Smooth muscle cell (in vitro differentiated cells): ENCODE measurements around the gene C12orf76. TPM values are rescaled to one million over a fixed set of nuclear protein-coding genes. Genes with fewer than 3 reads are reported as not detected.
"Not testable (repeated sequence)": the region's sequence is repeated elsewhere in the genome, so short reads cannot be mapped to it uniquely, and the experiment has no call there.

Experiments
- DNase-seq: peaks from one replicate; lab custom pipeline; 2025; ENCODE audit not compliant: unreplicated experiment; lab: John Stamatoyannopoulos, UW
- H2AFZ ChIP-seq: fragments of 200-600 bp; sonication (generic); 2 replicates; pipeline ENCODE4 v1.6.0; 2016; ENCODE audit warnings: antibody characterized with exemption, low read depth, mild to moderate bottlenecking
- H3F3A ChIP-seq: fragments of 200-600 bp; sonication (generic); 2 replicates; pipeline ENCODE4 v1.6.0; 2017; ENCODE audit warnings: antibody characterized with exemption, low read depth
- H3K27ac ChIP-seq: fragments of 200-600 bp; sonication (generic); 2 replicates; pipeline ENCODE4 v1.5.1; 2016; ENCODE audit warnings: low read depth, mild to moderate bottlenecking
- H3K27me3 ChIP-seq: fragments of 200-600 bp; sonication (generic); 2 replicates; pipeline ENCODE4 v1.6.1; 2016; ENCODE audit warnings: low read depth, mild to moderate bottlenecking
- H3K36me3 ChIP-seq: fragments of 200-600 bp; sonication (generic); 2 replicates; pipeline ENCODE4 v1.5.1; 2016; ENCODE audit warnings: low read depth
- H3K4me1 ChIP-seq: fragments of 200-600 bp; sonication (generic); 2 replicates; pipeline ENCODE4 v1.5.1; 2016; ENCODE audit warnings: low read depth
- H3K4me2 ChIP-seq: fragments of 200-600 bp; sonication (generic); 2 replicates; pipeline ENCODE4 v1.6.0; 2016; ENCODE audit warnings: mild to moderate bottlenecking
- H3K4me3 ChIP-seq: fragments of 200-600 bp; sonication (generic); 2 replicates; pipeline ENCODE4 v1.5.1; 2016; ENCODE audit warnings: mild to moderate bottlenecking
- H3K79me2 ChIP-seq: fragments of 200-600 bp; sonication (generic); 2 replicates; pipeline ENCODE4 v1.6.0; 2016; ENCODE audit warnings: low read depth, mild to moderate bottlenecking
- H3K9ac ChIP-seq: fragments of 200-600 bp; sonication (generic); 2 replicates; pipeline ENCODE4 v1.6.0; 2016; ENCODE audit warnings: low read depth
- H3K9me3 ChIP-seq: fragments of 200-600 bp; sonication (generic); replicated peaks from 2 replicates; pipeline ENCODE4 v1.5.1; 2016; ENCODE audit warnings: low read depth
- H4K20me1 ChIP-seq: fragments of 200-600 bp; sonication (generic); 2 replicates; pipeline ENCODE4 v1.6.0; 2016; ENCODE audit warnings: low read depth
- CTCF ChIP-seq: fragments of 200-600 bp; sonication (generic); IDR thresholded peaks from 2 replicates; pipeline ENCODE4 v1.5.1; 2017; ENCODE audit warnings: borderline replicate concordance, mild to moderate bottlenecking, antibody characterized with exemption; ENCODE audit not compliant: insufficient read depth, poor library complexity, severe bottlenecking
- WGBS: methylation state at CpG from one replicate; pipeline ENCODE4 v1.1.7; 2016; ENCODE audit warnings: low lambda C conversion rate; 5-methylcytosine and 5-hydroxymethylcytosine counted together
- polyA plus RNA-seq: library from polyadenylated mRNA; unstranded; fragments of >200 nt; fragmentation: Nextera tagmentation; extraction: Ambion mirVana; gene quantifications from 2 replicates; pipeline ENCODE4 v1.2.1, GENCODE V29; 2016
- total RNA-seq: library from RNA; depleted of rRNA; stranded (reverse); fragments of >200 nt; gene quantifications from 2 replicates; pipeline ENCODE4 v1.2.3, GENCODE V29; 2014

The C12orf76 gene
- total and polyA plus RNA-seq, 2 experiments from 2014 or later = 10.0 to 12.0 TPM

- H3F3A ChIP-seq = no peaks in the 10 kb centered on the region
- H3K4me2 ChIP-seq = no peak overlapping the region
- no peak overlapping the region for H3K27ac ChIP-seq
- 85% methylated on average over 8 of the region's 8 CpGs for WGBS
- no peak overlapping the region for H3K4me3 ChIP-seq
- no peaks in the 10 kb centered on the region for H3K4me1 ChIP-seq
- no peaks in the 10 kb centered on the region for H4K20me1 ChIP-seq
- DNase-seq = no peak
- no peak for TF ChIP-seq CTCF
- H3K9me3 ChIP-seq = no peaks in the 10 kb centered on the region
- no peak overlapping the region for H3K9ac ChIP-seq
- no peaks in the 10 kb centered on the region for H3K79me2 ChIP-seq
- H3K27me3 ChIP-seq = peaks cover 8% of the 10 kb centered on the region
- H2AFZ ChIP-seq = no peak overlapping the region
- H3K36me3 ChIP-seq = no peaks in the 10 kb centered on the region
Observed at GRCh38 chr12:110090266-110091135, 42.2 kb upstream of the C12orf76 start.

GRCh38 chr12:110088936-110089335, 40.6 kb upstream of the C12orf76 start:
- 82% methylated on average over 5 of the region's 5 CpGs for WGBS
- no peak for TF ChIP-seq CTCF
- H3K79me2 ChIP-seq = no peaks in the 10 kb centered on the region
- H3K27me3 ChIP-seq = peaks cover 8% of the 10 kb centered on the region
- H3F3A ChIP-seq = no peaks in the 10 kb centered on the region
- H3K27ac ChIP-seq = no peak overlapping the region
- no peak overlapping the region for H3K4me3 ChIP-seq
- no peak overlapping the region for H2AFZ ChIP-seq
- no peaks in the 10 kb centered on the region for H3K36me3 ChIP-seq
- H3K4me1 ChIP-seq = no peaks in the 10 kb centered on the region
- no peaks in the 10 kb centered on the region for H3K9me3 ChIP-seq
- H3K9ac ChIP-seq = no peak overlapping the region
- no peak for DNase-seq
- H4K20me1 ChIP-seq = no peaks in the 10 kb centered on the region
- H3K4me2 ChIP-seq = no peak overlapping the region

GRCh38 chr12:110088216-110088615, 39.9 kb upstream of the C12orf76 start:
- H3K4me1 ChIP-seq, H3K79me2 ChIP-seq, H3F3A ChIP-seq, DNase-seq, H3K4me3 ChIP-seq, H2AFZ ChIP-seq, H4K20me1 ChIP-seq, H3K9ac ChIP-seq, H3K27ac ChIP-seq, H3K9me3 ChIP-seq, H3K27me3 ChIP-seq, H3K4me2 ChIP-seq, H3K36me3 ChIP-seq: not testable (repeated sequence)
- 83% methylated on average over 6 of the region's 6 CpGs for WGBS

- no peak overlapping the region for H2AFZ ChIP-seq
- H3K4me2 ChIP-seq = no peak overlapping the region
- 92% methylated on average over 4 of the region's 4 CpGs for WGBS
- no peak for DNase-seq
- no peak for TF ChIP-seq CTCF
- H3K27ac ChIP-seq = no peak overlapping the region
- no peaks in the 10 kb centered on the region for H3F3A ChIP-seq
- H3K4me1 ChIP-seq = no peaks in the 10 kb centered on the region
- no peak overlapping the region for H3K4me3 ChIP-seq
- no peak overlapping the region for H3K9ac ChIP-seq
- H3K27me3 ChIP-seq = peaks cover 4% of the 10 kb centered on the region
- no peaks in the 10 kb centered on the region for H3K36me3 ChIP-seq
- H3K79me2 ChIP-seq = no peaks in the 10 kb centered on the region
- no peaks in the 10 kb centered on the region for H3K9me3 ChIP-seq
- no peaks in the 10 kb centered on the region for H4K20me1 ChIP-seq
Observed at GRCh38 chr12:110084314-110085015, 36.1 kb upstream of the C12orf76 start.
